ENCODE measurements around the gene VTI1A.
"Not testable (repeated sequence)": the region's sequence is repeated elsewhere in the genome, so short reads cannot be mapped to it uniquely, and the experiment has no call there.

Gene VTI1A

DNA sequence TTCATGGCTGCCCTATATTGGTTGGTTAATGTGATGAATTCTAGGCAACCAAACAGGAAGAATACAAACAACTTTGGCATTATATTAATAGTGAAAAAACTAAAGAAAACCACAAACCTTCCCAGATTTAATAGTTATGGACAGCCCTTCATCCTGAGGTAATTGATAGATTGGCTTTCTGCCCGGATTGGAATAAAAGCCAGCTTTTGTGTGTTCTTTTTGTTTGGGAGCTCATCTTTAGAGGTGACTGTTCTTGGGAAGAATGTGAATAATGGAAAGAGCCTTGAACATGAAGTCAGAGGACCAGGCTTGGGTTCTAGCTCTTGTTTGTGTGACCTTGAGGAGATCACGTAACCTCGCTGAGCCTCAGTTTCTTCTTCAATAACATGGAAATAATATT is 92.3 kb downstream of the VTI1A start:
- no peak for DNase-seq (ENCODE audit: low read depth in 1 of 2, low spot score in 1 of 2)

DNA sequence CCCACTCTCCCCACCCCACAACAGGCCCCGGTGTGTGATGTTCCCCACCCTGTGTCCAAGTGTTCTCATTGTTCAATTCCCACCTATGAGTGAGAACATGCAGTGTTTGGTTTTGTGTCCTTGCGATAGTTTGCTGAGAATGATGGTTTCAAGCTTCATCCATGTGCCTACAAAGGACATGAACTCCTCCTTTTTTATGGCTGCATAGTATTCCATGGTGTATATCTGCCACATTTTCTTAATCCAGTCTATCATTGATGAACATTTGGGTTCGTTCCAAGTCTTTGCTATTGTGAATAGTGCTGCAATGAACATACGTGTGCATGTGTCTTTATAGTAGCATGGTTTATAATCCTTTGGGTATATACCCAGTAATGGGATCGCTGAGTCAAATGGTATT is 95.8 kb downstream of the VTI1A start:
- not testable (repeated sequence) for DNase-seq (ENCODE audit: low read depth in 1 of 2, low spot score in 1 of 2)

DNA sequence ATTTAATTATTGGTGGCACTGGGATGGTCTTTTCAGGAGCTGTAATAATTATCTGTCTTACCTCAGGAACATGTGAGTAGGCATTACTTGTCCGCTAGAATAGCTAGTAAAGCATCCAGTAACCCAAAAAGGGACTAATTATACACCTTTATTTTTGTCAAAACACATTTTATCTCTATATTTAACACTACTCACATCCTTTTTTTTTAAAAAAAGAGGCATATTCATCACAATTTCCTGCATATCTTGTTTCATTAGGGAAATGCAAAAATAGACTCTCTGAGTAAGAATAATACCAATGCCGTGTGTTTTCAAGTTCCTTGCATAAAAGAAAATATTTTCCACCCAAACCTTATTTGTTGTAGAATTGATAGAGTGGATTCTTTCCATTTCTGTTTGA is 99.5 kb downstream of the VTI1A start:
- DNase-seq (ENCODE audit: low read depth in 1 of 2, low spot score in 1 of 2) = no peak

DNA sequence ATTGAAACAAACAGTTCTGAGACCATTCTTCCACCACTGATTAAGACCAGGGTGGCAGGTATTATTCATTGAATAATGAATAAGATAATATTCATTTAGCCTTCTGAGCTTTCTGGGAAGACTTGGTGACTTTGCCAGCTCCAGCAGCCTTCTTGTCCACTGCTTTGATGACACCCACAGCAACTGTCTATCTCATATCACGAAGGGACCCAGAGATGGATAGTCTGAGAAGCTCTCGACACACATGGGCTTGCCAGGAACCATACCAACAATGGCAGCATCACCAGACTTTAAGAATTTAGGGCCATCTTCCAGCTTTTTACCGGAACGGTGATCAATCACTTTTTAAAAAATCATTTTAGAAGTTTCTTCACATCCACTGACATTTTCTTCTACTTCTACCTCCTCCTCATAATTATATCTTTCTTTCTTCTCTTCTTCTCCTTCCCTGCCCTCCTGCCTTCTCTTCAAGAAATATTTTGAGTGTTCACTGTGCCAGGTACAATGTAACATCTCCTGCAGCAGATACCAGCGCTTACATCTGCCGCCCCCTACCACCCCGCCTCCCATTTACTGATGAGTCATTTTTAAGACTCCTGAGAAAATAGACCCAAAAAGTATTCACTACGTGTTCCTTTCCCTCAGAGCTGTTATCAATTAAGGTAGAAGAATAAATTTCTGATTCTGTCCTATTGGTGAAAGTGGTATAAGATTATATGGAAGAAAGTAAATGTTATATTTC is 101.7 kb downstream of the VTI1A start:
- DNase-seq (ENCODE audit: low read depth in 1 of 2, low spot score in 1 of 2) = no peak

DNA sequence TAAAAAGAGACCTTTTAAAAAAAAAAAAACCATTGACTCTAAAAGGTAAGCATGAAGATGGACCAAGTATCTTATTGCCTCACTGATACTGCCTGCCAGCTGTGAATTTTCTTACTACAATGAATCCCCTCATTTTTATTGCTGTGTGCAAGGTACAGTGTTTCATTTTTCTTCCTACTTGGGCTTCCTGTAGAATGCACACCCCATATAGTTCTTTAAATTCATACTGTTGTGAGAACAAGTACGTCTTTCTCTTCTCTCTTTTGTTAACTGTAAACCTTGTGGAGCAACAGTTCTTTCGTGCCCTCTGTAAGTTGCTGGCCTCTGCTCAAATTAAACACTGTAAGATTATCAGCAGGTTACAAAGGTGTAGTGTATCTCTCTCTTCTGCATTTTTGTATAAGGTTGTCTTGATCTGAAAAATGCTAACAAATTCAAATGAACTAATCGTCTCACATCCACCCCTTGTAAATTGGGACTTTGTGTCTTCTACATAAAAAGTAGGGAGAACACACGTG is 105.6 kb downstream of the VTI1A start:
- DNase-seq (ENCODE audit: low read depth in 1 of 2, low spot score in 1 of 2) = no peak

DNA sequence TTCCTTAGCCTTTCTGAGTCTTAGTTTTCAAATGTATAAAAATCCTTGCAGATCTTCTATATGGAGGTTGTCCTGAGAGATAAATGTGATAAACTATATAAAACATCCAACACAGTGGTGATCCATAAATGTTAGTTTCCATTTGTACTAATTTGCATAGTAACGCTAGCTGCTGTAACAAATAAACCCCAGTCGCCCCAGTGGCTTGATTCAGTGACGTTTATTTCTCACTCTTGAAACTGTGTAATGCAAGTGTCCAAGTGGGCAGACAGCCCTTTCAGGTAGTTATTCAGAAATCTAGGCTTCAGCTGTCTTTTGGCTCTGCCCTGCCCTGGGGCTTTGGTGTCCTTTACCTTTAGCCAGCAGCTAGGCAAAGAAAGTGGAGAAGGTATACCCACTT is 106.3 kb downstream of the VTI1A start:
- no peak for DNase-seq (ENCODE audit: low read depth in 1 of 2, low spot score in 1 of 2)

DNA sequence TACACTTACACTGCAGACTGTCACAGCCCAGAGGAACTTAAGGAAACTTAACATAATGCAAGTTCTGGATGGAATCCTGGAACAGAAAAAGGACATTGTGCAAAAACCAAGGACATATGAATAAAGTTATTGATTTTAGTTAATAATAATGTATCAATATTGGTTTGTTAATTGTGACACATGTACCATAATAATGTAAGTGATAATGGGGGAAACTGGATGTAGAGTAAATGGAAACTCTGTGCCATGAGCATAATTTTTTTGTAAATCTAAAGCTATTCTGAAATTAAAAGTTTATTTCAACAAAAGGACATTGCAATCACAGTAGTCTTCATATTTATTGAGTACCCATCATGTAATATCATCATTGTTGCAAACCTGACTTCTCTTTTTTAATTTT is 107.2 kb downstream of the VTI1A start:
- no peak for DNase-seq (ENCODE audit: low read depth in 1 of 2, low spot score in 1 of 2)

DNA sequence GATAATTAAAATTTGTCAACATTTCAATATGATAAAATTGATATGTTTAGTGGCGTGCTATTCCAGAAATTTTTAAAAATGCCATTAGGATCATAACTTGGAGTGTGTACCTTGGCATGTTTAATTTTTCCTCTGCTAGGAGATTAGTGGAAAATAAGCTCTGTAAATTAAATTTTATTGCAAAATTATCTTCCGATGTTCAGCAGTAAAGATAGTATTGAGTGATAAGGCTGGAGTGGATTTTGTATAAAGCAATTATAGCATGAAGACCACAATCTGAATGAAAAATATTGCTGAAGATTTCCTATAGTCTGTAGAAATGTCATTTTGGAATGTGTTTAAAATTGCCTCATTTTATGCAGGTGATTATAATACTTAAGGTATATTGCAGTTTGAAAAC is 110.2 kb downstream of the VTI1A start:
- no peak for DNase-seq (ENCODE audit: low read depth in 1 of 2, low spot score in 1 of 2)

DNA sequence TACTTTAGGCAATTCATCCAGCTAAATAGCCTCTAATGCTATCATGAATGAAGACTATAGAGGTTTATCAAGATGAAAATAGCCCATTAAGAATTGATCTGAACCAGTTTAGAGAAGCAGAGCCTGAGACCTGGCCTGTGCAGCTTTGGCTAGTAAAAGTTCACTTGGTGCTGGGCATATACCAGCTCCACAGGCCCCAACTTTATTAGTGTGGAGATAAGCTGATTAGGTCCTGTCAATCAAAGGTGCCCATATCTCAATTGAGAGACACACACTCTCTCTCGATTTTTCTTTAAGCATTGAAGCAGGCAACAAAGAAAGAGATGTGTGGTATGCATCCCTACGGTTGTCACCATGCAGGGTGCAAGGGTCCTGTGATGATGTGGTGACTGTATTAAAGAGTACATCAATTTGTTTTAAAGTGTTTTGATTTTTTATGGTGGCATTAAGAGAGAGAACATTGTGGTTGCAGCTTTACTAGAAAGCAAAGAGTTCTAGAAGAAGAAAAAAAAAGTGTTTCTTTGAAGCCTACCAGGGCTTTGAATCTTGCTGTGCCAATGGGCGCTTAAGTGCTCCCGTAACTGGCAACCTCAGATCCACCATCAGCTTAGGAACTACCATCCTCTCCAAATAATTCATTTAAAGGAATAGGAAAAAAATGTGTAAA is 111.6 kb downstream of the VTI1A start:
- DNase-seq (ENCODE audit: low read depth in 1 of 2, low spot score in 1 of 2) = no peak

DNA sequence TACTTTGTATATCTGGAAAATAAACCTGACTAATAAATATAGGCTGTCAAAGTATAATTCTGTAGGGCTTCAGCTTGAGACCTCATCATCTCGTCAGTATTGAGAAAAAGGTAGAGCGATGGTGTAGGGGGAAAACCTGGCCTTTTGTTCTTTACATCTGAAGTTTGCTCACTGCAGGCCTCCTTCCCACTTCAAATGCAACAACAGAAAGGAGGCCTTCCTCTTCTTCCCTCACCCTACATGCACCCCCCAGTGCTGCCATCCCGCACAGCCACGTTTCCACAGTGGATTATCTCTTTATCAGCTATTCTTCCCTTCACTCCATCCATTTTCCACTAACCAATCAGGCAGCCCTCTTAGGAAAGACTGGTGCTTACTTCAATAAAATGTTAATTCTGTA is 112.3 kb downstream of the VTI1A start:
- no peak for DNase-seq (ENCODE audit: low read depth in 1 of 2, low spot score in 1 of 2)

DNA sequence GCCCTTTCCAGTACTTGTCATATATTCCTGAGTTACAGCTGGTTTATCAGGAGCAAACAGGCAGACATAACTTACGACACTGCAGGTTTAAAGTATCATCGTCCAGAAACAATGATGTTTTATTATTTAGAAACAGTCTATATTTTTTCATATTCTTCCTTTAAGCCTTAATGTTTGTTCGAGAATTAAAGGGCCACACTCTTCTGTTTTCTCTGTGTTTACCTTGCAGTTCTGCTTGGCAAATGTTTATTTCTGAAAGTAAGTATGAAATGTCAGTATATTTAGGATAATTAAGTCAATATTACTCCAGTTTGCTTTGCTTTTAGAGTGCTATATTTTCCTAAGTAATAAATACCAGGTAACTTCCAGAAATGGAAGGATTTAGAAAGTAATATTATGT is 115.1 kb downstream of the VTI1A start:
- DNase-seq (ENCODE audit: low read depth in 1 of 2, low spot score in 1 of 2) = no peak

DNA sequence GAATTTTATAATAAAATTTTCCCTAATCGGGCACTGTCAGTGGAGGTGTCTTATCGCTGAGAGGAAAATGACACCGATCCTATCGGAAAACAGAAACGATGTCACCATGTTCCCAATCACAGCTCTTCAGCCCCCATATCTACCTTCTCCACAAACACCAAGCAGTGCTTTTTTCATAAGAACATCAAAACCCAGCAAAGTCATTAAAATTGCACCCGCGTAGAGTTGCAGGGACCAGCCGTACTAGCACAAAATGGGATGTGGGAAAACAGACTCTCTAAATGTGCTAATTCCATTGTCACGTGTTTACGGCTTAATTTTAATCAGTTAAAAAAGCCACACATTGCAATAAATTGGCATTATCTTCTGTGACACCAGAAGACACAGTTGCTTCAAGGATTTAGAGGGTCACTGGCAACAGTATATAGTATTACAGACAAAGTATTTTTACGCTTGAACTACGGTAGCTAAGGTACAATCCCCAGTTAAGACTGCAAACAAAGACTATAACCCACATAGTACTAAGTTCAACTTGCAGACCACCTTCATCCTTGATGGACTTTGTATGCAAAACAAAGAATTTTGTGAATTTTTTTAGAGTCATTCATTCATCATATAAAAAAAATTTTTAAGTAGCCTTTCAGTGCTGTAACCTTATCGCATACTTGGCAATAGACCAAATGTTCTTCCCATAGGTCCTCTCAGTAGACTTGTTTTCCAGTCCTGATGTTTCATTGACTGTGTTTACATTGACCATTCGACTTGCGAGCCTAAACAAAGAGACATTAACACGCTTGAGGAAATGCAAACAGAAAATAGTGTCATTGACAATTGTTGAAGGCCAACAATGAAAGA is 116.0 kb downstream of the VTI1A start:
- no peak for DNase-seq (ENCODE audit: low read depth in 1 of 2, low spot score in 1 of 2)

DNA sequence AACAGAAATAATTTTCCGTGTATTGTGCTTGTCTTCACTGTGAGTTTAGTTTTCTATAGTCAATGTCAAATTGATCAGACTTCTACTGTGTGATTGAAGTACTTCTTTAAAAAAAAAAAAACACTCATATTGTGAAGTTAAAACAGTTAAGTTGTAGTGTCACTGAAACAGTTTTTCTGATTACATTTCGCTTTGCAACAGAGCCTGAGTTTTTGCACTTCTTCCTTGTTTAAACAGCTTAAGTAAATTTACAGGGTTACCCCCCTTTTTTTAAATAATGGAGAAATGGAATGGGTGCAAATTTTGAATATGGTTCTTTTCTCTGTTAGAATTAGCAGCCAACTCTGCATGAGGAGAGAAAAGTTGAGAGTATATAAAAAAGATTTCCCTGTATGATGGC is 117.3 kb downstream of the VTI1A start:
- DNase-seq (ENCODE audit: low read depth in 1 of 2, low spot score in 1 of 2) = no peak

DNA sequence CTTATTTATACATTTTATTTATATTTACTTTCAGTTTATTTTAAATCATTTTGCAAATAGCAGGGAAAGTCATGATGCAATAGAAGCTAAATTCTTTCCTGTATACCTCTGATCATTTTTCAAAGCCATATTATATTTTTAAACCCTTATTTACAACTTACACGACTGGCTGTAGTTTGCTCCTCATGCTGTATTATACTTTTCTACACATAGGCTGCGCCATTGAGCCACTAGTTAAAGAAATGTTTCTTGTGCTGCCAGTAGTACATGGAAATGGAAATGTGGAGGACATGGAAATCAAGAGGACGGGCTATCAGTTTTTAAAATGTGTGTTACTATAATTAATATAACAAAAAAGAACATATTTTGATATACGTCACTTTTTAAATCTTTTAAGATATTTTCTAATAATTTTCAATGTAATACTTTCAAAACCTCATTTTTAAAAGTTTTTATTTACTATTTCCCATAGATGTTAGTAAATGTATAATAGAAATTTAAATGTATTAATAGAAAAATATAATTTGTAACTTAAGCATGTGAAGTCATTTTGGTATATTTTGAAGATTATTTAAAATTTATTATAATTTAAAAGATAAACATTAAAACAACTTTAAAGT is 118.5 kb downstream of the VTI1A start:
- no peak for DNase-seq (ENCODE audit: low read depth in 1 of 2, low spot score in 1 of 2)

DNA sequence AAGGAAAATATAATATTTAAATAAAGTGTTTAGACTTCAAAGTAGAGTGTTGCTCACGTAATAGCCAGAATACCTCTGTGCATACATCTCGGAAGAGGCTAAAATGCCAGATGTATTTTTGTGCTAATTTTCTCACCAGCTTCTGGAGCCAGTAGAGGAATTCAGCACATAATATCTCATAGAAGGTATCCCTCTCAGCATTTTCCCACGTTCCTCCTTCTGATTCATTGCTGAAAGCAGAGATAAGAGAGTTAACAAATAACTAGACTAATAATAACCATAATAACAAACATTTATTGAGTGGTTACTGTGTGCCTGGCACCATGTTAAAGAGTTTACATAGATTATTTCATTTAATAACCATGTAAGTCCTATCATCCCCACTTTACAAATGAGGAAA is 123.6 kb downstream of the VTI1A start:
- DNase-seq (ENCODE audit: low read depth in 1 of 2, low spot score in 1 of 2) = no peak

DNA sequence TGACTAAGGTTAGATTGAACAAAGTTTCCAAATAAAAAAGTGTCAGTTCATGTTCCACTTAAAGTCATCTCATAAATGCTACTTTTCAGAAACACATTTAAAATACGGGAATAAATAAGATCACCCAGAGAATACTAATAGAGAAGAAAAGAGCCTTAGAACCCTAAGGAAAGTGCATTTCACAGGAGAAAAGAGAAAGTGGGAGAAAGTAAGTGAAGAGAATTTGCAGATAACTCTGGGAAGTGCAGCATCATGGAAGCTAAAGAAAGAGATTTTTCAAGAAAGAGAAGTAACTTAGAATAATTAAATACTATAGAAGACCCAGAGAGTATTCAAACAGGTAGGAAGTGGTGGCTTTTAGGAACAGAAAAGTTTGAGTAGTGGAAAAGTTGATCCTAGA is 132.6 kb downstream of the VTI1A start:
- DNase-seq (ENCODE audit: low read depth in 1 of 2, low spot score in 1 of 2) = no peak

DNA sequence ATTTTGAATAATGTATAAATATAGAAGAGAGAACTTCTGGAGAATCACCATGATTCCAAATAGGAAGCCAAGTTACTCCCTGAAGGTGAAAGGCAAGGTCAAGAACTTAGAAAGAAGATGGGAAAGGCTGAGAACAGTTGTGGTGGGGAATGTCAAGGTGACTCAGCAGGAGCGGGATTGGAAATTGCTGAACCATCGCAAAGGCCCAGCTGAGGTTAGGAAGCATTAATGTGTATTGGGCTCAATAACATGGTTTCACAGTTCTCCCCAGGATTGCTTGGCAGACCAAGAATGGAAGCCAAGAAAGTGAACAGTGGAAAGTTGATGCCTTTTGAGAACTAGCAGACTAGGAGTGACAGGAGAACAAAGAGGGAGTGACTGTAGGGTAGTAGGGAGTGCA is 133.3 kb downstream of the VTI1A start:
- no peak for DNase-seq (ENCODE audit: low read depth in 1 of 2, low spot score in 1 of 2)

DNA sequence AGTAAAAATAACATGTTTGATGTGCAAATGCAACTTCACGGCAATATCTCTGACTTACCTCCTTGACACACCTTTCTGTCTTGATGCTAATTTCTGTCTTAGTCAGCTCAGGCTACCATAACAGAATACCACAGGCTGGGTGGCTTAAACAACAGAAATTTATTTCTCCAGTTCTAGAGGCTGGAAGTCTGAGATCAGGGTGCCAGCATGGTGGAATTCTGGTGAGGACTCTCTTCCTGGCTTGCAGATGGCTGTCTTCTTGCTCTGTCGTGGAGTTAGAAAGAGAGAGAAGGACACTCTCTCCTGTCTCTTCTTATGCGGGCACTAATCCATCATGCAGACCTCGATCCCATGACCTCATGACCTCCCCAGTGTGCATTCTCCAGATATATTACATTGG is 134.9 kb downstream of the VTI1A start:
- DNase-seq (ENCODE audit: low read depth in 1 of 2, low spot score in 1 of 2) = no peak

DNA sequence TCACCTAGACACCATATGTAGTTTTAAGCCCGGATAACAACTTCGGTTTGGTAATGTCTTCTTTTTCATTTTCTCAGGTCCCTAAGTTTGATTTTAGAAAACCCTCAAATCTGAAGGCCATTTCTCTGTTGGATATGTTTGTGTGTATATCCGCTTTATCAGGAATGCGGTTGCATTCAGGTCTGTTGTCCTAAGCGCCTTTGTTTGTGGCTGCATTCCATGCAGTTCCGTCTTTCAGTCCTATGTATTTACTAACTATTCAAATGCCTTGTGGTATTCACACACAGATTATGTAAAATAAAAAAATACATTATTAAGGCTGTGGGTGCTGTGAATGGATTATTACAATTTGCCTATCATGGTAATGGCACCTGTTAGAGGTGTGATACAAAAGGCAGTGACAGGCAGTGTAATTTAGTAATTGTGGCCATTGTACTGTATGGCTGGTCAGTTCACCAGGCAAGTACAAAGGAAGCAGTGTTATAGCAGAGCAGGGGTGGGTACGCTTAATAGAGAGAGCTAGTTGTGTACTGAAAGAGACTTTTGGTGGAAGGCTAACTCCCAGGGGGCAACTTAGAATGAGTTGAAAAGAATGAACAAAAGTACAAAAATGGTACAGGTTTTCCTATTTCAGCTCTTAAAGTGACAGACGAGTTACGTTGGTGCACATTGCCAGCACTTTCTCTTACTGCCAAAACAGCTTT is 136.4 kb downstream of the VTI1A start:
- no peak for DNase-seq (ENCODE audit: low read depth in 1 of 2, low spot score in 1 of 2)

DNA sequence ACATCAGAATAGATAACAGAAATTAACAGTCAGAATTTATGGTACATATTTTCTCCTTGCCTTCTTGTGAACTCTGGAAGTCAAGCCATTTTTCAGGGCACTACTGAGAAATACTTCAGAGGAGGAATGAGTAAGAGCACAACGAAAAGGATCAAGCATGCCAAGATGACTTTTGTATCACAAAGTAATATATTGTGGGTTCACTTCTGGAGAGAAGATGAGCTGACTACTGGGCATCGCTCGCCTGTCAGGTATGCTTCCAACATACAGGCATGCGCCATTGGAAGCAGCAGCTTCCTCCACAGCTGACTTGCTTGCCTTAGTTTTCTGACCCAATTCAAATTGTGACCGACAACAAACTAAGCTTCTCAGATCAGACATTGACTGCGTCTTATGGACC is 137.3 kb downstream of the VTI1A start:
- no peak for DNase-seq (ENCODE audit: low read depth in 1 of 2, low spot score in 1 of 2)

DNA sequence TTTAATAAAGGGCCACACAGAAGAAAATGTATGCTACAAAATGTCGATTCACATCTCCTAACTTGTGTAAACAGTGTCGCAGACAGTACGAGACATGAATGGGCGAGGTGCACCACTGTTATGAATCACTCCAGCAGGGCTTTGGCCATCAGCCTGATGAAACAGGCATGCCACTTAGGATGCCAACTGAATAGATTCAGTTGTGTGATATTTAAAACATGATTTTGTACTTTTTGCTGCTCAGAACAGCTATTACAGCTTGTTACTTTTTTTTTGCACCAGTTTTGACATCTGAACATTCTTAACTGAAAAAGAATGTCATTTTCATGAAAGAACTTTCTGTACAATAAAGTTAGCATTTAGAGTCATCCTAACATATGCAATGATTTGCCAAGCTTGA is 138.1 kb downstream of the VTI1A start:
- no peak for DNase-seq (ENCODE audit: low read depth in 1 of 2, low spot score in 1 of 2)
